ENCODE data around the gene BPI. TPM values are rescaled to one million over a fixed set of nuclear protein-coding genes. Genes with fewer than 3 reads are reported as not detected.

The BPI gene
- total RNA-seq, 1 experiment from 2014 or later, result not detected

GRCh38 chr20:38344107-38344701 is 40.2 kb downstream of the BPI start:
- H3K27ac ChIP-seq (ENCODE audit: low read depth, low read length), result no peak overlapping the region
- no peak for DNase-seq (ENCODE audit: low read depth, low spot score)
- no TSS peak for BruUV-seq (replicated peaks)

More at GRCh38 chr20:38344107-38344701, 40.2 kb downstream of the BPI start:
- no peak overlapping the region for H3K9ac ChIP-seq (ENCODE audit: low read length)
- H2AFZ ChIP-seq (ENCODE audit: low read depth, low read length, poor library complexity, severe bottlenecking), result no peak overlapping the region
- H3K4me1 ChIP-seq (ENCODE audit: control insufficient read depth in 1 of 2, insufficient read depth in 2 of 2, low read length in 2 of 2), result no peaks in the 10 kb centered on the region
- peaks cover 0 to 1% of the 10 kb centered on the region in 2 experiments; a peak in 2 of 4 replicates for H3K9me3 ChIP-seq (ENCODE audit: control insufficient read depth in 1 of 2, insufficient read depth in 1 of 2, low read depth in 1 of 2, low read length in 2 of 2)
- CTCF ChIA-PET, result no interaction called here
- no peak overlapping the region for H3K4me2 ChIP-seq (ENCODE audit: low read length)
- intact Hi-C loops (cut with micrococcal nuclease), result no loop called here
- H3K9me2 ChIP-seq (ENCODE audit: insufficient read depth), result no peaks in the 10 kb centered on the region
- H3K79me2 ChIP-seq (ENCODE audit: insufficient read depth, low read length), result no peaks in the 10 kb centered on the region
- no peak for TF ChIP-seq POLR2AphosphoS5 (IDR thresholded peaks at IDR 0.05; ENCODE audit: low read depth, low read length)
- TF ChIP-seq SIN3A (IDR thresholded peaks at IDR 0.05; ENCODE audit: low read depth), result no peak
- no peak for TF ChIP-seq CTCF (IDR thresholded peaks at IDR 0.05 in 2 of 3, conservative IDR thresholded peaks at IDR 0.05 in 1 of 3; ENCODE audit: borderline replicate concordance in 1 of 3, insufficient read depth in 1 of 3, low read depth in 2 of 3, low read length in 2 of 3)
- TF ChIP-seq CBX3 (IDR thresholded peaks at IDR 0.05; ENCODE audit: low read depth), result no peak
- TF ChIP-seq EZH2 (IDR thresholded peaks at IDR 0.05), result no peak
- TF ChIP-seq ZNF274 (IDR thresholded peaks at IDR 0.05; ENCODE audit: low read depth, low read length), result no peak
- no peak for TF ChIP-seq ATF3 (IDR thresholded peaks at IDR 0.05)
- no peak for TF ChIP-seq RAD21 (IDR thresholded peaks at IDR 0.05; ENCODE audit: low read depth)
- no peak for TF ChIP-seq EGR1 (IDR thresholded peaks at IDR 0.05; ENCODE audit: low read depth)
- no peak for TF ChIP-seq ZFX (IDR thresholded peaks at IDR 0.05)
- TF ChIP-seq POLR2A (IDR thresholded peaks at IDR 0.05; ENCODE audit: borderline replicate concordance, extremely low read depth, insufficient read depth, insufficient read length), result no peak
- no peak for TF ChIP-seq CEBPB (IDR thresholded peaks at IDR 0.05; ENCODE audit: low read depth)
- TF ChIP-seq SP1 (IDR thresholded peaks at IDR 0.05; ENCODE audit: low read depth), result no peak
- TF ChIP-seq EZH2phosphoT487 (IDR thresholded peaks at IDR 0.05; ENCODE audit: borderline replicate concordance), result no peak
- no peak for TF ChIP-seq SRF (IDR thresholded peaks at IDR 0.05; ENCODE audit: low read depth)
- TF ChIP-seq TCF7L2 (IDR thresholded peaks at IDR 0.05; ENCODE audit: borderline replicate concordance, extremely low read depth, insufficient read depth, insufficient read length), result no peak
- TF ChIP-seq JUND (IDR thresholded peaks at IDR 0.05), result no peak
- no peak for TF ChIP-seq FOSL1 (IDR thresholded peaks at IDR 0.05; ENCODE audit: low read depth)
- TF ChIP-seq MAX (IDR thresholded peaks at IDR 0.05), result no peak
- no peak for TF ChIP-seq ELF1 (IDR thresholded peaks at IDR 0.05; ENCODE audit: borderline replicate concordance, low read depth)
- H3K36me3 ChIP-seq (ENCODE audit: control insufficient read depth in 1 of 2, insufficient read depth in 2 of 2, low read length in 2 of 2), result no peaks in the 10 kb centered on the region
- no peak overlapping the region for H3K4me3 ChIP-seq (replicated peaks in 1 of 2; ENCODE audit: low read depth in 1 of 2, low read length in 2 of 2)
- RAD21 ChIA-PET (ENCODE audit: low non-redundant PET in 1 of 2, low total read pairs in 2 of 2, uncharacterized antibody in 2 of 2, unreplicated experiment in 2 of 2), result no interaction called here
- no peaks in the 10 kb centered on the region for H4K20me1 ChIP-seq (ENCODE audit: insufficient read depth)
- POLR2A ChIA-PET, result no interaction called here
- no peaks in the 10 kb centered on the region for H3K27me3 ChIP-seq (ENCODE audit: insufficient read depth, low read length)
- ATAC-seq, result no peak
